GM19351 (cell line): ENCODE measurements around the gene FHIT.

Experiments used
- ATAC-seq: cut with Tn5 transposase; IDR thresholded peaks from one replicate; pipeline ENCODE4 v1.9.1; 2021; ENCODE audit warnings: mild to moderate bottlenecking, moderate library complexity; ENCODE audit not compliant: unreplicated experiment

Gene FHIT

DNA sequence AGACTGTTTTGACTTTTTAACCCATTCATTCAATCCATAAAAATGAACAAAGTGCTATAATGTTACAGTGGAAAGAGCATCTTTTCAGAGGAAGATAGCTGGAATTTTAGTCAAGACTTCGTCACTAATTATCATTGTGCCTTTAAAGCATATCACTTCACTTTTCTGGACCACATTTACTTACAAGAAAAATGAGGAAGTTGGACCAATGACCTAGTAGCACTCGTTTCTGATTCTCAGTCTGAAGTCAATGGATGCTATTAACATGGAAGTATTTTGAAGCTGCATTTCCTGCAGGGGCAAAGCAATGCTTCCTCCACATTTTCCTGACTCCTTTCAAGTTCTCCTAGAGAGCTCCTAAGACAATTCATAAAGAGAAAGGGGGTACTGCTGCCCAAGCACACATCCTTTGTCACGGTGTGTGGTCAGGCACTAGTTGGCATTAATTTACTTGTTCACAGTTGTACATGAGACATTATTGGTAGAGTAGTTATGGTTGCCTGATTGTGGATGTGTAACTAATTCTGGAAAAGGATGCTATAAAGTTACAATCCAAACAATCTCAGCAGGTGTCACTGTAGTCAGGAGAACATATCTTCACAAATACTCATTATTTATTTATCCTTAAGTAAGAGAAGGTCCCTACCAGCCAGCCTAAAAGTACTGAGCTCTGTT lies 1049.1 kb downstream of the FHIT start:
- no peak for ATAC-seq

DNA sequence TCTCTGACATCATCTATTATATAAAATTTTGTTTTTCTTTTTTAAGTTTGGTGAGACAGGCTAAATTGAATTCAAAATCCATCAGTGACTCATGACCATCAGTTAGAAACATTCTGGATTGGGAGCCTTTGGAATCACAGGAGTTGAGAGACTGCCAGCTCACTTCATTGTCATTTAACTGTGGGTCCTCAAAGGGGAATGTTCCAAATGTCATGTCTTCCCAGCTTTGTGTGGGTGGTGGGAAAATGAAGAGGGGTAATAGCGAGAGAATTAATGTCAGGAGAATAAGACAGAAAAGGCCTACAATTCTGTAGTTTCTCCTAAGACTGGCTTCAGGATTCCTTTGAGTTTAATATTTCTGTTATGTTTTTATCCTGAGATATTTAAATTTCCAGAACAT lies 1051.9 kb downstream of the FHIT start:
- ATAC-seq: no peak

DNA sequence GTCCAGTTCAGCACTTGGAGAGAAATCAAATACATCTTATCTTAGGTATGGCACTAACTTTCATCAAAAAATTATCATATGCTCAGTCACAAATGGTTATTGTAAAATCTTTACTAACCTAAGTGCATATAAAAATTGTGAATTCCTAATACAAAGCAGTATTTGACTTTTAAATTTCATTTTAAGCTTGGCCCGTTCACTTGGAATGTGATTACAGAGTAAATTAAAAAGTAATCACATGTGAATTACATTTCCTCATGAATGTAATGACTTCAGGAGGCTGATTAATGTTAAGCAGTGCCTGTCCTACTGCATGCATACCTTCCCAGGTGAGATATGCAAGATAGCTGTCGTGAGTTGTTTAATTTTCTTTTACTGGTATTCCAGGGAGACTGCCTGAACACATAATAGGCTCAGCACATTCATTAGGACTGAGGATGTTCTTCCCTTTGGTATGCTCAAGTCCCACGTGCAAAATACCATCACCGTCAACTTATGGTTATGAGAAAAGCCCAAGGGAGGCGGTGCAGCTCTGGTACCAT lies 1053.0 kb downstream of the FHIT start:
- ATAC-seq: no peak

DNA sequence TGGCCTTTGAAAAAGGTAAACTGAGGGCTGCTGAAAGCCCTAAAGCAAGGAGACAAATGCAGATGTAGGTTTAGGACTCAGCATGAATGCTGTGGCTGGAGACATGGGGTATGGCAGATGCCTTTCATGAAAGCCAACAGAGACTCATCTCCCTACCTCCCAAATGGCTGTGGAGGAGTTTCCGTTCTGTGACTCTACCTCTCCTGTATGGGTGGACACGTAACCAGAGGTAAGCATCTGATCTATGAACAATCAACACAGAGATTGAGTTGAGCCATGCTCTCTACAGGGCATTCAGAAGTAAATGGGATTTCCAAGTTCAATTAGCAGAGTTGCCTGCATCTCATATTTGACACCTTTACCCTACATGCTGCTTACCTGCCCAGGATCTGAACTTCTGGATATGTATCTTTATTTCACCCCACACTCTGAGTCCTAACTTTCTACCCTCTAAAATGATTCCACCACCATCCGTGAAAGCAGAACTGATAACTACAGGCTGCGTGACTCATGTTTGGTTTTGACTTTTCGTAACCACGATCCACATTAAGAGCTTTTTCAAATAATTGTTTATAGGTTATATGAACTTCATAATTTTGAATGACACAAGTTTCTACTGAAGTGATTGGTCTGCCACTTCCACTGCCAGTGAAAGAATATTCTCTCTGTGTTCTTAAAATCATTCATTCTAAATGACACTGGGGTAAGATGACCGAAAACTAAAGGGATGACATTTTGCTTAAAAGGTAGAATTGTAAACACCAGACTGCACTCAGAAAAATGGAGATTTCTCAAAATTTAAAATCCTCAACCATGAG lies 1058.7 kb downstream of the FHIT start:
- ATAC-seq: peak; percentile 53

DNA sequence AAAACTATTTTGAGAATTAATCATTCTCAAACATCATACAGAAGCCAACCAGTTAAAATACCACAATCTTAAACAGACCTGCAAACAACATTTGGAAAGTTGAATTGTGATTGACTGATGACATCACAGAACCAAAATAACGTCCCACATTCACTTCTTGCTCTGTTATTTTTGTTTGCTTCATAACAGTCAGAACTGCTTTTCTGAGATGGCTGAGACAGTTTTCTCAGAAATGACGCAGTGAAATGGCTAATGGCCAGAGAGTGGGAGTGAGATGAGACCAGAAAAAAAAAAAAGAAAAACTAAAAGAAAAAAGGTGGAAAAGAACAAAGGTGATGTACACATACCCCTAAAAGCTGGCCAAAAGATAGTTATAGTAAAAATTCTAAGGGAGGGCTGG lies 1061.2 kb downstream of the FHIT start:
- no peak for ATAC-seq

DNA sequence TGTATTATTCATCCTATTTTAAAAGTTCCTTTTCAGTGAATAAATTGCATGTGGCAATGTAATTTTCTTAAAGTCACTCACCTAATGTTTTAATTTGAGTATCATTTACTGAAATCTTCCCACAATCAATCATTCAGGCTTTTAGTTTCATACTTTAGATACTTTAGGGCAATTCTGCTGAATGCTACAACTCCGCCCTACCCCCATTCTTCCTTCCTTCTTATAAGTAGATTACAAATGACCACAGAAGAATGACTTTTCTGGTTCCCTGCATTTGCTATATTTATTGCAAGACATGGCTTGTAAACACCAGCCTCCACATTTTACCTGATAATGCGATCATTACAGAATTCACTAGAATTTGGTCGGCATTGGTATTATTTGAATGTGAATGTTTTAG lies 1061.9 kb downstream of the FHIT start:
- no peak for ATAC-seq

DNA sequence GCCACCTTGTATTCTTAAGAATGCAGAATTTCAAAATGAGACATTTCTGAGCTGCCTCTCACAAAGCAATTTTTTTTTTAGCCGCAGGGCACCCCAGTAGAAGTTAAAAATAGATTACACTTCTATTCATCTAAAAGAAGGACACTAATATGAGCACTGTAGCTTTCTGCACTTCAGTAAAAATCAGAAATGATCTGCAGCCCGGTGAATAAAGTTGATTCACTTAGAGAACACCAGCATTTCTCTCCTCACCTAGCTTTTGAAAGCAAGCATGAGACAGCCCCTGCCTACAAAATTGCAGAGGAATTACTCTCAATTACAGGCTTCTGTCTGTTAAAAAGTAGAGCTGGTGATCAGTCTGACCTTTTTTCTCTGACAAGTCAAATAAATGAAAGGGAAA lies 1062.4 kb downstream of the FHIT start:
- no peak for ATAC-seq

DNA sequence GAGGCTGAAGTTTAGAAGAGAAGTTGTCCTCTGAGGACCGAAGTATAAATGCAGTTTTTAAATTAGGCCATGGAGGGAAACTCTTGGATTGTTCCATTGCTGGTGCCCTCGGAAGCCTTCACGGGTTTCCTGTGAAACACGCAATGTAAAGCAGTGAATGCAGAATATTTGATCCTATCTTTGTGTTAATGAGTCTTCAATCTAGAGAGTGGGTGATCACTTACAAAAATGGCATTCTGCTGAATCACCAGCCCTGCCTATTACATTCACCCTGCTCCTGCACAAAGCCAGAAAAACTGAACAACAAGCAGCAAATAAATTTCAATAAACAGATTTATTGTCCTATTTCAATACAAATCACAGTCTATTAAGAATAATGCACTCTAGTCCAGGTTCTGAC lies 1063.9 kb downstream of the FHIT start:
- ATAC-seq: no peak

DNA sequence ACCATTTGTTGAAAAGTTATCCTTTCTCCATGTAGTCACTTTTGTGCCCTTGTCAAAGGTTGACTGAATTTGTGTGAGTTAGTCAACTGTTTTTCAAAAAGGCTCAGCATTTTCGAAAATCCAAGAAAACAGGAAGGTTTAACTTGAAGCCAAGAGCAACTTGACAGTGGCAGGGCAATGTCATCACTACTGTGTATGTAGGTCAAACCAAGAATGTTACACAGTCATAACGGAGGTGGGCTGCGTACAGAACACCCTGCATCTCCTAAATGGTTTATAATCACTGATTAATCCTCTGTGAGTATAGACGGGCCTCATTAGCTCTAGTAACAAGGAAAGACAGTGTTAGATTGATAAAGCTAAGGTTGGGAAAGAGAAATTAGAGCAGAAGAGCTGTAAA lies 1064.9 kb downstream of the FHIT start:
- ATAC-seq: no peak

DNA sequence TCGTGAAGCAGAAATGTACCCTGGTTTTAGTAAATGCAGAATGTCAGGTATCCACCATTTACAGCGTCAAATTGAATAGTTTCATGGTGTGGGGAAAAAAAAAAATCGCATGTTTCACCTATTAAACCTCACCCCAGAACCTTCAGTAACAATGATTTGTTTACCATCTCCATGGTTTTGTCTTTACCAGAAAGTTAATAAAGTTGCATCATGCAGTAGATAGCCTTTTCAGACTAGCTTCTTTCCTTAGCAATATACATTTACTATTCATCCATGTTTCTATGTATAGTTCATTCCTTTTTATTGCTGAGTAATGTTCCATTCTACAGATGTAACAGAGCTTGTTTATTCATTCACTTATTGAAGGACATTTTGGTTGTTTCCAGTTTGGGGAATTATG lies 1066.1 kb downstream of the FHIT start:
- no peak for ATAC-seq

DNA sequence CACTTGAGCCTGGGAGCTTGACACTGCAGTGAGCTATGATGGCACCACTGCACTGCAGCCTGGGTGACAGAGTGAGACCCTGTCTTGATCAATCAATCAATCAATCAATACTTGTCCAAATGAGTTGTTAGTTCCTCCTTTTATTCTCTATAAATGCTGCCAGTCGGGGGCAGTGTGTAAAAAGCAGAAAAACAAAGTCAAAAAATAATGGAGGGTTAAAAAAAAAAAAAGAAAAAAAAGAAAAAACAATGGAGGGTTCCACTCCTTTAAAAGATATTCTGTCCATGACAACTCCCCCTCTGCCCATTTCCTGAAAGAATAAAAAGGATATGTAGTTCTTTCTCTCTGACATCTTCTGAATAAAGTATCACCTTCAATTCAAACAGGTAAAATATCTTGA lies 1068.6 kb downstream of the FHIT start:
- ATAC-seq: no peak

DNA sequence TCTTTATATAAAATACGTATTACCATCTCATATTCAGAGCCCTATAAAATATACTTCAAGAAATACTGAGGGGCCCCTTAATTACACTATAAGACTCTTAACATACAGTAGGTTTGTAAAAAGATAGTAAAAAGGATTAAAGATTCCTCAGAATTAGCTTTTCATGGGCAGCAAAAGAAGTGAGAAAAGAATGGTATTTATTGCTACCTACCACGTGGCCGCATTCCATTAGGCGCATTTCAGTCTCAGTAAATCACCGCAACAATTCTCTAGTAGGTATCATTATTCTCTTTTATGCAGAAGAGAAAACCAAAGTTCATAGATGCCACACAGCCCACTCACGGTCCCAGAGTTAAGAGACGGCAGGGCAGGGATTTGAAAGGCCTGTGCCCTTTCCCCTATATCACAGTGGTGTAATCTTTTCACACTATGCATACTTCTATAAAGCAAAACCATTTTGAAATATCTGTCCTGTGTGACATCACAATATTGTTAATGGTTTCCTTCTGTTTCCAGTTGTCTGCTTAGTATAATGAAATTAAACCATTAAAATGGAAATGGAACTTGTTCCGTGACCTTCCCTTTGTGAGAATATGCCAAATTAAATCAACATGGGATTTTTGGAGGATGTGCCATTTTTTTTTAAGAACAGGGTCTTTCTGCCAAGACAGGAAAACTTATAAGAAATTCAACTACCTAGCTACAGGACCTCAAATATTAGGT lies 1072.2 kb downstream of the FHIT start:
- ATAC-seq: no peak

DNA sequence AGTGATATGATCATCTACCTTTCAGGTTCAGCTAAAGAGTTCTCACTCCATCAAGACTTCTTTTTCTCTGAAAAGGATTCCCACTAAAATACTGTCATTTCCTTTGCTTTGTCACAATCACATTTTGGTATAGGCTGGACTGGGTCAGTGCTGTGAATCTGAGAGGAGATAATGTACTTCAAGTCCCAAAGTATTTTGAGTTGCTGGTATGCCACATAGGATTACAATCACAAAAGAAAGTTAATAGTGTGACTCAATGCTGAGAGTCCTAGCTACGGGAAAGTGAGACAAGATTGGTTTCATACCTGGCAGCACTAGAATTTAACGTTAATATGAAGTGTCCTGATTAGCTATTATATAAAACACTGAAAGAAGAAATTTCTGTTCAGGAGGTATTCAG lies 1073.5 kb downstream of the FHIT start:
- no peak for ATAC-seq

DNA sequence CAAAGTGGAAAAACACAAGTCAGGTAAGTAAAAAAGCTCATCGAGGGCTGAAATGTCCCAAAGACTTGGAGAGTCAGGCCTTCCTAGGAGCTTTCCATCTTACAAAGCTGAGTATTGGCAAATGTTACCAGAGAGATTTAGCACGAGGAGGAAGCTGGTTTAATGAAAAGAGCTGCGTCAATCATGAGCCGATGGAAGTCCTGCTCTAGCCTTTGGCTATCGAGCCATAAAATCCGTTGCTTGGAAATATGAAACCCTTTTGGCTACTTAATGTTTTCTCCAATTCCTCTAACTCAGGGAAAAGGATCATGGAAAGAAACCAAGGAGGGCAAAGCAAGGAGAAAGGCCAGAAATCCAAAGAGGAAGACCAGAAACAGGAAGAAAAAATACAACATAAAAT lies 1074.6 kb downstream of the FHIT start:
- no peak for ATAC-seq

DNA sequence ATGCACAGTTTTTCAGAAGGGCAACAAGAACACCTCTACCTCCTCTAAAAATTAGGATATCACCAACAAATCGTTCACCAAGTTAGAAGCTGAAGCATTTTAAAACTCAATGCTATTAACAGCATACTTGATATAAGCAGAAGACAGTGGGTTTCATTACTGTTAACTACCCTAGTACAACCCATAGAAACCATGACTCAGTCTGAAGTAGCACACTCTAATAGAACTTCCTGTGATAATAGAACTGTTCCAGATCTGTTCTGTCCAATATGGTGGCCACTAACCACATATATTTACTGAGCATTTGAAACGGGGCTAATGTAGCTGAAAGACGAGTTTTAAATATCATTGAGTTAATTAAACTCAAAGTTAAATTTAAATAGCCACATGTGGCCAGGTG lies 1075.6 kb downstream of the FHIT start:
- ATAC-seq: no peak

DNA sequence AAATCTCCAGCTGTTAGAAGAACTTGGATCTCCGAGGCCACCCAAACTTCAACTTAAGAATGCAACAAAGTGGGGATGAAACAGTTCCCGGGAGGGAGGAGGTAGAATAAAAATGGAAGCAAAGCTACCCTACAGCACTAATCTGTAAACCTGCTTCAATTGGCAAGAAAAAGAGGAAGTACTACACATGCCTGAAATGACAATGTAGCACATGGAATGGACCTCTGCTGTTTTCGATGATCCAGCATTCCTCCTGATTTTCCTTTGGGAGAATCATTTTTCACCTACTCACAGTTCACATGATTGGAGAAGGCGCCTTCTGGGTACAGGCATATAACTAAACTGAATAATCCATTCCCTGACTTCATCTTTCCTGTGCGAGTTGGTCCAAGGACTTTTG lies 1081.5 kb downstream of the FHIT start:
- ATAC-seq: no peak

DNA sequence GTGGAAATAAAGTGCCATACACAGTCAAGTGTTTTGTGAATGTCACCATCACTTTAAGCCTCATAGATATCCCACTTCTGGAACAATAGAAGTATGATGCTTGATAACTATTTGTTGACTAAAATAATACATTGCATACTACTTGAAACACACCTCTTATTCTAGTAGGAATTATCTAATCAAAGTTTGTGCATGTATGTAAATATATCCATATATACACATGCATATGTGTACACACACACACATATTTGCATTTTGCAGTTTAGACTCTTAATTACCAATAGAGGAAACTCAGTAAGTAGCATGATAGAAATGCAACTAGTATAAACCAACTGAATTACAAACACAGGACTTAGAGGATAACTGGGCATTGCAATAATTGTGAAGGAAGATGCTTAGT lies 1084.1 kb downstream of the FHIT start:
- no peak for ATAC-seq

DNA sequence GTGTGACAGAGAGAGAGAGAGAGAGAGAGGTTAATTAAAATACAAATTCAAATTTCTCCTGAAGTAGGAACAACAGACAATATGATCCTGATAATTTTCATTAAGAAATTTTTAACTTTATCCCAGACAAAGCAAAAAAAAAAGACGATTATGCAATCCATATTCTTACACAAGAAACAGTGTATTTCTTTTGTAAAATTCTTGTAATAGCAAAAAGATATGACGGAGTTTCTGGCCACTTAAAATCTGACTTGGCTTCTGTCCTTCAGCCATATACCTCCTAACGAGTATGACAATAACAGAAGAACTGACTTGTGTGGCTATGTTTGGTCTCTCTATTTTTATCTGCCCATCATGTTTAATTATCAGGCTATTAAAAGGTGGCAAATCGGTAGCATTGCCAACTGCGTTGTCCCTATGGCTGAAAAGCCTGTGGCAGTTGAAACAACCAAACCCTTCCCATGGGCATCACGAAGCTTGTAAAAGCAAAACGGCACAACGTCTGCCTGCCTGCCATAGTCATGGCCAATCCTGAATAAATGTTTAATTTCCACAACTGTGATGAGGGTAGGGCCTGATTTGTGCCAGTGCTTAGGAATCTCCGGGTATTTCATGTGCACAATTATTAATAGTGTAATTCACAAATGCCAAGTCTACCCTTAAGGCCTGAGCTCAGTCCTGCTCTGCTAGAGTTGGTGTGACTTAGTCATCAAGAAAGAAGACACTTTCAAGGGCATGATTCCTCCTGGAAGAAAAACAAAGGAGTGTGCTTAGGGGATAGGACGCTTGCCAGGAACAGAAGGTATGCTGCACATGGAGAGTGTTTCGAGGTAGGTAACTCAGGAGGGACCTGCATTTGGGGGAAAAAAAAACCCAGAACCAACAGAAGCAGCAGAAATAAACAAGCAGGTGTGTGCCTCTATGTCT lies 1090.2 kb downstream of the FHIT start:
- ATAC-seq: no peak

DNA sequence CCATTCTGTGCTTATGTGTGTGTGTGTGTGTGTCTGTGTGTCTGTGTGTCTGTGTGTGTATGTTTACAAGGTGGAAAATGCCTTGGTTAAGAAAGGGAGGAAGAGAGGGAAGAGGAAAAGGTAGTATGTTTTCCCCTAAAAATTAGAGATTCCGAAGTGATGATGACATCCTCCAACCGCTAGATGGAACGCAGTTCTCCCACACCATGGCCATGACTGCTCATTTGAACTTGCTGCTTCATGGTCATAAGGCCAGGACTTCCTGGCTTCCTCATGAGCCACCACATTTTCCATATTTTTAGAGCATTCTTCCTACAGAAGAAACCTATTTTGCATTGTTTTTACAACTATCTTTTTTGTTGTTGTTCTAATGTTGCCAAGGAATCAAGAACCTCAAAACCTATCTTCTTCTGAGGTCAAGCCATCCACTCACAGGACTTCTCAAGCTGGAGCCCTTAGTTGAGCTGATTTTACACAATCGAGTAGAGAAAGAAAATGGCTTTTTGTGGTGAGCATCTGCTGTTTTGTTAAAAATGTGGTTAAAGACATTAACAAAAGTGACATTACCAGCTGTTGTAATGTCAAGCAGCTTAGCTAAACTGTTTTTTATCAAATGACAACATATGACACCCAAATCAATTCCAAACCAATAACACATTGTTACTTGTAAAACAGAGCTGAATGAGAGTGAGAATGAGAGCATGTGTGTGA lies 1091.0 kb downstream of the FHIT start:
- ATAC-seq: no peak

DNA sequence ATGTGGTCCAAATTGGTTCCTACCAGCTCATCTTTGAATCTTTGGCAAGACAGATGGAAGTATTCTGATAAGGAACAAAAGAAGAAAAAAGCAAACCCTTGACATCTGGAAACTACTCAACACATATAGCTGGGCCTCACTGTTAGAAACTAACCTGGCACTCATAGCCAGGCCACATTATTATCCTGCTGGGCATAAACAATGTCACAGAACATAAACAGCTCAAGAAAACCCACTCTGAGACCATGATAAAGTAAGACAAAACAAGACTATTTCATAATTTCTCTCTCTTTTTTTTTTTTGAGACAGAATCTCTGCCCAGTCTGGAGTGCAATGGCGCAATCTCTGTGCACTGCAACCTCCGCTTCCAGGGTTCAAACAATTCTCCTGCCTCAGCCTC lies 1093.2 kb downstream of the FHIT start:
- no peak for ATAC-seq
